NCI-H1694 (cell line): ENCODE measurements around the gene SLC39A6.

Source experiments
- DNase-seq: peaks from one replicate; lab custom pipeline; 2025; lab: John Stamatoyannopoulos, UW

Gene SLC39A6

GRCh38 chr18:36064027-36064808 lies 64.9 kb downstream of the SLC39A6 start:
- DNase-seq: no peak

DNA sequence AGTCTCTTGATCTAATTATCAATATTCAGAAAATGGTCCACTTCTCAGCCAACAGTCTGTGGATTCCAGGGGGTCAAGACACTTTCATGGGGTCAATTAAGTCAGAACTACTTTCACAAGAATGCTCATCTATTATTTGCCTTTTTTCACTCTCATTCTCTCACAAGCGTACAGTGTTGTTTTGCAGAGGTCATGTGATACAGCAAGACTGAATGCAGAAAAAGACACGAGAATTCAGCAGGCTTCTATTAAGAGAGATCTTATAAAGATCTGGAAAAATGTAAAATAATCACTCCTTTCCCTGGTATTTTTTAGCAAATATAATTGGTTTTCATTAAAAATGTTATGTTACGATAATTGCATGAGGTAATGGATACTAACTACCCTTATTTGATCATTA lies 70.5 kb downstream of the SLC39A6 start:
- DNase-seq: no peak
